NCI-H1930 (cell line): ENCODE results near the gene MAPK1.
"Not testable (repeated sequence)": the region's sequence is repeated elsewhere in the genome, so short reads cannot be mapped to it uniquely, and the experiment has no call there.

Source experiments
- DNase-seq, 2 experiments: peaks; one replicate each; lab custom pipeline; 2025; lab: John Stamatoyannopoulos, UW

The MAPK1 gene

GRCh38 chr22:21754523-21754922 lies 112.9 kb downstream of the MAPK1 start:
- DNase-seq, result no peak

GRCh38 chr22:21753374-21754111 lies 113.9 kb downstream of the MAPK1 start:
- DNase-seq, result no peak

- no peak for DNase-seq
These were observed 115.2 kb downstream of the MAPK1 start for GRCh38 chr22:21752276-21752675.

- no peak for DNase-seq
These were observed 121.5 kb downstream of the MAPK1 start for GRCh38 chr22:21745948-21746347.

- not testable (repeated sequence) for DNase-seq
These were observed 122.5 kb downstream of the MAPK1 start for GRCh38 chr22:21744917-21745316.

GRCh38 chr22:21741790-21742189 lies 125.7 kb downstream of the MAPK1 start:
- no peak for DNase-seq

- no peak for DNase-seq
These were observed 126.4 kb downstream of the MAPK1 start for GRCh38 chr22:21741059-21741458.

GRCh38 chr22:21739828-21740377 lies 127.5 kb downstream of the MAPK1 start:
- no peak for DNase-seq

- no peak for DNase-seq
These were observed 128.5 kb downstream of the MAPK1 start for GRCh38 chr22:21738966-21739365.

- DNase-seq, result no peak
These were observed 129.4 kb downstream of the MAPK1 start for GRCh38 chr22:21738081-21738480.

GRCh38 chr22:21736948-21737347 lies 130.5 kb downstream of the MAPK1 start:
- DNase-seq, result no peak

GRCh38 chr22:21736084-21736642 lies 131.3 kb downstream of the MAPK1 start:
- no peak for DNase-seq

GRCh38 chr22:21735200-21736083 lies 132.0 kb downstream of the MAPK1 start, which contains the start of gene YPEL1:
TSS of gene YPEL1 (minus strand) at chr22:21735794. CDS start at chr22:21710744, 25,050 bp downstream.
- peak; percentile 90 to 98 for DNase-seq

GRCh38 chr22:21734540-21735199 lies 132.8 kb downstream of the MAPK1 start:
- DNase-seq, result no peak

GRCh38 chr22:21731503-21731902 lies 135.9 kb downstream of the MAPK1 start:
- DNase-seq, result no peak

- no peak for DNase-seq
These were observed 136.7 kb downstream of the MAPK1 start for GRCh38 chr22:21730535-21731308.

- not testable (repeated sequence) for DNase-seq
These were observed 138.3 kb downstream of the MAPK1 start for GRCh38 chr22:21729184-21729583.

GRCh38 chr22:21728270-21728669 lies 139.2 kb downstream of the MAPK1 start:
- DNase-seq, result no peak

GRCh38 chr22:21727768-21728167 lies 139.7 kb downstream of the MAPK1 start:
- DNase-seq, result no peak

- DNase-seq, result no peak
These were observed 140.3 kb downstream of the MAPK1 start for GRCh38 chr22:21727159-21727558.

- DNase-seq, result no peak
These were observed 140.8 kb downstream of the MAPK1 start for GRCh38 chr22:21726650-21727049.
